Endometrial microvascular endothelial cells (primary cell): ENCODE results near the gene TTC33. TPM values are rescaled to one million over a fixed set of nuclear protein-coding genes. Genes with fewer than 3 reads are reported as not detected.

Source experiments
- in situ Hi-C: cut with HindIII; loops from 2 replicates; pipeline ENCODE4 v1.10.0; 2017; ENCODE audit warnings: low sequenced_read_pairs, low pct_unique_long_range_greater_than_20kb; ENCODE audit errors: inconsistent ontology term
- total RNA-seq: library from RNA; depleted of rRNA; stranded (reverse); fragments of >200 nt; gene quantifications from one replicate; pipeline ENCODE4 v1.2.3, GENCODE V29; 2015; ENCODE audit errors: inconsistent ontology term

TTC33 gene
- total RNA-seq, 1 donor from 2014 or later = 10.3 TPM

DNA sequence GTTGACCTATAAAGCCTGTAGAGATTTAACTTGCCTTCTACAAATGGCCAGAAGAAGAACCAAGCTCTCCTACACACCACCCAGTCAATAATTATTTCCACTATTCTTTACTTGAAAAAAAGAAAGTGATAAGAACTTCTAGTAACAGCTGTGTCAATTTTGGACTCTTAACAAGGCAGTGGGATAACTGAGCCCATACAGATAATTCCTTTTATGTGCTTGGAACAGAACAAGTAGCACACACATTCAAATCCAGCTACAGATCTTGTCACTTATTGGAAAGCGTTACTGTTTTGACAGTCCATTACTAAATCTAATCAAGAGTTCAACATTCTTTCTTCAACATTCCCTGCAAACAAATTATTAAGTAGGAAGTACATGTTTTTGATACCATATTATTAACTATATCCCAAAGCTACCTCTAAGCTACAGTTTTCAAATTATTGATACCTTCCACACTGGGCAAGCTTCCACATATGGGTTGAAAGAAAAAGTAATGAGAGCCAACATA lies 69.7 kb downstream of the TTC33 start:
- in situ Hi-C loops = loop anchor here (10.0 kb wide), 1 partner anchor 971 kb away; no protein-coding TSS in a partner anchor

DNA sequence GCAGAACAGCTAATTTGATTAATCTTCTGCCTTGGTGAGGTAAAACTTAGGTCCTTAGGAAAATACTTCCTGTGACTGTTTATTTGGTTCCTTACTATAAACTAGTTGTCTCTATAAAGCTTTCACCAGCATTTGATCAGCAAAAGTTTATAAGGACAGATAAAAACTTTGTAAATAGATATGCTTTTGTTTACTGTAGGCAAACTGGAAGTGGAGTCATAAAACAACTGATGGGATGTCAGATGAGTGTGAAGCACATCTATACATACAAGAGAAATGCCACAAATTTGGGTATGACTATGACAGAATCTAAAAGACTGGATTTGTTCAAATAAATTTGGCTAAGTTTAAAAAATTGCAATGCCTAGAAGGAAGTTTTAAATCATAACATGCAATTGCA lies 70.6 kb downstream of the TTC33 start:
- in situ Hi-C loops = loop anchor here (10.0 kb wide), 1 partner anchor 970 kb away; no protein-coding TSS in a partner anchor

GRCh38 chr5:40683305-40683704 lies 72.5 kb downstream of the TTC33 start:
- in situ Hi-C loops = loop anchor here (10.0 kb wide), 1 partner anchor 969 kb away; no protein-coding TSS in a partner anchor

GRCh38 chr5:40682154-40683017 lies 73.4 kb downstream of the TTC33 start:
- in situ Hi-C loops = loop anchor here (10.0 kb wide), 1 partner anchor 968 kb away; no protein-coding TSS in a partner anchor

GRCh38 chr5:40681363-40682153 lies 74.2 kb downstream of the TTC33 start:
- in situ Hi-C loops = loop anchor here (10.0 kb wide), 1 partner anchor 967 kb away; no protein-coding TSS in a partner anchor

DNA sequence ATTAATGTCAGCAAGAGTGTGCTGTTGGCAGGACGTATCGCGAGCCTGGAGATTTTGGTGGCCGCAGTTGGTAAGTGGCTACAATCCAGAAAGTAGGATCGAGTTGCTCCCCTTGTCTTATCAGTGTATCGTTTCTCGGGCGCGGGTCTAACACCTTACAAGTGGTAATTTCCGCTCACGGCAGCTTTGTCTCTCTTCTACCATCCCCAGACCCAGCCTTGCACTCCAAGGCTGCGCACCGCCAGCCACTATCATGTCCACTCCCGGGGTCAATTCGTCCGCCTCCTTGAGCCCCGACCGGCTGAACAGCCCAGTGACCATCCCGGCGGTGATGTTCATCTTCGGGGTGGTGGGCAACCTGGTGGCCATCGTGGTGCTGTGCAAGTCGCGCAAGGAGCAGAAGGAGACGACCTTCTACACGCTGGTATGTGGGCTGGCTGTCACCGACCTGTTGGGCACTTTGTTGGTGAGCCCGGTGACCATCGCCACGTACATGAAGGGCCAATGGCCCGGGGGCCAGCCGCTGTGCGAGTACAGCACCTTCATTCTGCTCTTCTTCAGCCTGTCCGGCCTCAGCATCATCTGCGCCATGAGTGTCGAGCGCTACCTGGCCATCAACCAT lies 74.9 kb downstream of the TTC33 start:
- in situ Hi-C loops = loop anchor here (10.0 kb wide), 1 partner anchor 966 kb away; no protein-coding TSS in a partner anchor

DNA sequence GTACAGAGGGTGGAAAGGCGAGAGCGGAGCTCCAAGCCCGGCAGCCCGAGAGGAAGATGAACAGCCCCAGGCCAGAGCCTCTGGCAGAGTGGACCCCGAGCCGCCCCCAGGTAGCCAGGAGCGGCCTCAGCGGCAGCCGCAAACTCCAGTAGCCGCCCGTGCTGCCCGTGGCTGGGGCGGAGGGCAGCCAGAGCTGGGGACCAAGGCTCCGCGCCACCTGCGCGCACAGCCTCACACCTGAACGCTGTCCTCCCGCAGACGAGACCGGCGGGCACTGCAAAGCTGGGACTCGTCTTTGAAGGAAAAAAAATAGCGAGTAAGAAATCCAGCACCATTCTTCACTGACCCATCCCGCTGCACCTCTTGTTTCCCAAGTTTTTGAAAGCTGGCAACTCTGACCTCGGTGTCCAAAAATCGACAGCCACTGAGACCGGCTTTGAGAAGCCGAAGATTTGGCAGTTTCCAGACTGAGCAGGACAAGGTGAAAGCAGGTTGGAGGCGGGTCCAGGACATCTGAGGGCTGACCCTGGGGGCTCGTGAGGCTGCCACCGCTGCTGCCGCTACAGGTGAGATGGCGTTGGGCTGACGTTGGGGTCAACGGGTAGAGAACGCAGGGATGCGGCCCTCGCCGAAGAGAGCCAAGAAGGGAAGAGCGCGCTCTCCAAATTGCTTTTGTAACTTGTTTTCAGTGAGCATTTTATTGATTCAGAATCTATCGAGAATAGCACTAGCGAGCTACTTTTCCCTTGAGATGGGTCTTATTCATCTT lies 75.7 kb downstream of the TTC33 start, which contains the start of gene PTGER4:
Gene PTGER4, plus strand, starts transcription at position 3 of the 769 bp plus-strand sequence. CDS start 1,079 bp downstream, outside the sequence.
- in situ Hi-C loops = loop anchor here (10.0 kb wide), 1 partner anchor 965 kb away; no protein-coding TSS in a partner anchor

DNA sequence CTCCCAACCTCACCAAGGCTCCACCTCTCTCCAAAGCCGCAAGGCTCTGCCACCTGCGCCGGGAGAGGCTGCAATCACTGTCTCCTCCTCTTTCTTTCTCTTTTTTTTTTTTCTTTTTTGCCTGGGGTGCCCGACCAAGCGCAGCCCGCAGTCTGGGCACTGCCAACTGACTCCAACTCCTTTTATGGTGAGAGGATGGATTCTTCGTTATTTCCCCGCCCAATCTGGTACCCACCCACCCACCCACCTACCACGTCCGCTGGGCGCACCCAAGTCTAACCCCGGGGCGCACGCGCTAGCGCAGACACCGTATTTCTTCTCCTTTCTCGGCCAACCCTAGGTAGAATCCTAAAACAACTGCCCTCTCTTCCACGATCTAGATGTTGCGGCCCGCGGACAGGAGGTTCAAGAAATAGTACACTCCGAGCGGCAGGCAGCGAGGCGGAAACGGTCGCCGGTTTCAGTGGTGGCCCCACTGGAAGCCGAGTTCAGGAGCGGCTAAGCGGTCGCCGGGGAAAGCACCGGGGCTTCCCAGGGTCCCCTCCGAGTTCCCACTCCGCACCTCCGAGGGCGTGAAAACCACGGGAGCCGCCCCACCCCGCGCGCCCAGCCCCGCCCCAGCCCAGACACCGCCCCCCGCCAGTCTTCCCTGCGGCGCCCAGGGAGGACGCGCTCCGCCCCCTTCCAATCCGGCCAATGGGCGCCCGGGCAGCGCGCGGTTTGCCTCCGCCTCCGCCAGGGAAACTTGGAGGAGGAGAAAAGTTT lies 76.4 kb downstream of the TTC33 start:
- in situ Hi-C loops = no loop called here

- in situ Hi-C loops = no loop called here
Measured at GRCh38 chr5:40678460-40679147, 77.2 kb downstream of the TTC33 start.

GRCh38 chr5:40678026-40678425 lies 77.7 kb downstream of the TTC33 start:
- in situ Hi-C loops = no loop called here

- in situ Hi-C loops = no loop called here
Measured at GRCh38 chr5:40677456-40677855, 78.3 kb downstream of the TTC33 start.

DNA sequence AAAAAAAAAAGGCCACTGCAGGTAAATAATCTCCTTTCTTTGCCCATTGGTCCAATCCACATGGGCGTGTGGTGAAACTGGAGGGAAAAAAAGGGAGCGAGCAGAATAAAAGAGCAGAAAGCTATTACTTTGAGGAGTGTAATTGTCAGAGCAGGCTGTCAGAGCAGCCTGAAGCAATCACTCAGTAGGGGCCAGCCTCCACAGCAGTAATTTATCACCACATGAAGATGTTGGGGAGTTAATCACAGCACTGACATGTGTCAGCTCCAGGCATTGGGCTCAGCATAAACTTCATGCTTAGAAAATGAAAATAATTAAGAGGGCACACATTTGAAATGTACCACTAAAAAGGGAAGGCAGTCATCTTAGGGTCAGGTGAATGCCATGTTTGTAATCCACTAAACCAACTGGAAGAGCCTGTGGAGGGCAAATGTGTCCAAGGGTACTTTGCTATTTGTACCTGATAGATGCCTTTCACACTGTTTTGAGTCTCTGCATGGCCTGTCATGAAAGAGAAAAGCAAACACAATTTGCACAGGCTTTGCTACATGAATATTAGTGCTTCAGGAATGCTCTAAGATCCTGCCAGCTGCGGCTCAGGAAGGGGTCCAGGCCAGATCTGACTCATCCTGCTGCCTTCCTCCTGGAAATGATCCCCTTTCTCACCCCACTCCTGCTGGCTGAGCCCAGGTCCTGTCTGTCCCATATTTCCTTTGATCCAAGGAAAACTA lies 79.0 kb downstream of the TTC33 start:
- in situ Hi-C loops = no loop called here

GRCh38 chr5:40675396-40676133 lies 80.2 kb downstream of the TTC33 start:
- in situ Hi-C loops = no loop called here

- in situ Hi-C loops = no loop called here
Measured at GRCh38 chr5:40674661-40675235, 81.0 kb downstream of the TTC33 start.

GRCh38 chr5:40672425-40672824 lies 83.3 kb downstream of the TTC33 start:
- in situ Hi-C loops = no loop called here
